ENCODE measurements around the gene GALM.

- TF ChIP-seq, protein P1, sequence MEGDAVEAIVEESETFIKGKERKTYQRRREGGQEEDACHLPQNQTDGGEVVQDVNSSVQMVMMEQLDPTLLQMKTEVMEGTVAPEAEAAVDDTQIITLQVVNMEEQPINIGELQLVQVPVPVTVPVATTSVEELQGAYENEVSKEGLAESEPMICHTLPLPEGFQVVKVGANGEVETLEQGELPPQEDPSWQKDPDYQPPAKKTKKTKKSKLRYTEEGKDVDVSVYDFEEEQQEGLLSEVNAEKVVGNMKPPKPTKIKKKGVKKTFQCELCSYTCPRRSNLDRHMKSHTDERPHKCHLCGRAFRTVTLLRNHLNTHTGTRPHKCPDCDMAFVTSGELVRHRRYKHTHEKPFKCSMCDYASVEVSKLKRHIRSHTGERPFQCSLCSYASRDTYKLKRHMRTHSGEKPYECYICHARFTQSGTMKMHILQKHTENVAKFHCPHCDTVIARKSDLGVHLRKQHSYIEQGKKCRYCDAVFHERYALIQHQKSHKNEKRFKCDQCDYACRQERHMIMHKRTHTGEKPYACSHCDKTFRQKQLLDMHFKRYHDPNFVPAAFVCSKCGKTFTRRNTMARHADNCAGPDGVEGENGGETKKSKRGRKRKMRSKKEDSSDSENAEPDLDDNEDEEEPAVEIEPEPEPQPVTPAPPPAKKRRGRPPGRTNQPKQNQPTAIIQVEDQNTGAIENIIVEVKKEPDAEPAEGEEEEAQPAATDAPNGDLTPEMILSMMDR (conservative IDR thresholded peaks at IDR 0.05; ENCODE audit: low read depth, low read length): no peak
- no peak for TF ChIP-seq EZH2phosphoT487 (IDR thresholded peaks at IDR 0.05; ENCODE audit: borderline replicate concordance, low read length)
These were observed 52.7 kb downstream of the GALM start for GRCh38 chr2:38718601-38719000.

Measured in PC-3 (cell line).